Trophoblast cell (in vitro differentiated cells and primary cell): ENCODE measurements around the gene ADRB1. TPM values are rescaled to one million over a fixed set of nuclear protein-coding genes. Genes with fewer than 3 reads are reported as not detected.

ENCODE experiments used
- DNase-seq, 2 donors: peaks; one replicate each; pipeline ENCODE4 v3.0.0-alpha.2; 2016
- H2AFZ ChIP-seq: 2 replicates; pipeline ENCODE4 v1.6.1; 2013; ENCODE audit warnings: low read length, moderate library complexity, mild to moderate bottlenecking; ENCODE audit not compliant: insufficient read depth, poor library complexity
- H2AK5ac ChIP-seq: 2 replicates; pipeline ENCODE4 v1.6.1; 2013; ENCODE audit warnings: mild to moderate bottlenecking, low read length
- H2BK120ac ChIP-seq: 2 replicates; pipeline ENCODE4 v1.6.1; 2013; ENCODE audit warnings: low read length, mild to moderate bottlenecking, moderate library complexity; ENCODE audit not compliant: insufficient read depth, poor library complexity
- H2BK12ac ChIP-seq: 2 replicates; pipeline ENCODE4 v1.6.1; 2013; ENCODE audit warnings: mild to moderate bottlenecking, low read length, moderate library complexity
- H2BK5ac ChIP-seq: 2 replicates; pipeline ENCODE4 v1.6.1; 2013; ENCODE audit warnings: low read length, low read depth, moderate library complexity, mild to moderate bottlenecking; ENCODE audit not compliant: poor library complexity
- H3K14ac ChIP-seq: 2 replicates; pipeline ENCODE4 v1.6.1; 2013; ENCODE audit warnings: mild to moderate bottlenecking, low read length
- H3K18ac ChIP-seq: 2 replicates; pipeline ENCODE4 v1.6.1; 2013; ENCODE audit warnings: mild to moderate bottlenecking, low read length
- H3K23ac ChIP-seq: 2 replicates; pipeline ENCODE4 v1.6.1; 2013; ENCODE audit warnings: low read length
- H3K27ac ChIP-seq: 2 replicates; pipeline ENCODE4 v1.5.1; 2013; ENCODE audit warnings: low read depth, mild to moderate bottlenecking, inconsistent platforms, low read length, moderate library complexity
- H3K27me3 ChIP-seq: 2 replicates; pipeline ENCODE4 v1.6.1; 2013; ENCODE audit warnings: inconsistent platforms, mild to moderate bottlenecking, low read length, moderate library complexity; ENCODE audit not compliant: insufficient read depth
- H3K36me3 ChIP-seq, 2 experiments: 1 replicate in 1 of 2; 2 replicates in 1 of 2; pipeline ENCODE4 v1.6.1; 2013; ENCODE audit warnings: low read length in 2 of 2, mild to moderate bottlenecking in 2 of 2, moderate library complexity in 1 of 2; ENCODE audit not compliant: insufficient read depth in 2 of 2, control insufficient read depth in 1 of 2
- H3K4ac ChIP-seq: 2 replicates; pipeline ENCODE4 v1.6.1; 2013; ENCODE audit warnings: low read depth, mild to moderate bottlenecking, low read length, moderate library complexity
- H3K4me1 ChIP-seq, 2 experiments: 1 replicate in 1 of 2; 2 replicates in 1 of 2; pipeline ENCODE4 v1.6.1; 2013; ENCODE audit warnings: low read length in 2 of 2, mild to moderate bottlenecking in 2 of 2, moderate library complexity in 1 of 2; ENCODE audit not compliant: insufficient read depth in 2 of 2, control insufficient read depth in 1 of 2
- H3K4me2 ChIP-seq: 2 replicates; pipeline ENCODE4 v1.6.1; 2013; ENCODE audit warnings: inconsistent platforms, mild to moderate bottlenecking, low read length, moderate library complexity
- H3K4me3 ChIP-seq: 2 replicates; pipeline ENCODE4 v1.5.1; 2013; ENCODE audit warnings: mild to moderate bottlenecking, low read depth, low read length, inconsistent platforms
- H3K79me1 ChIP-seq: one replicate; pipeline ENCODE4 v1.6.1; 2013; ENCODE audit warnings: low read length
- H3K79me2 ChIP-seq: 2 replicates; pipeline ENCODE4 v1.6.1; 2013; ENCODE audit warnings: low read length, mild to moderate bottlenecking; ENCODE audit not compliant: control insufficient read depth, insufficient read depth, poor library complexity
- H3K9ac ChIP-seq: 2 replicates; pipeline ENCODE4 v1.6.1; 2013; ENCODE audit warnings: mild to moderate bottlenecking, low read length
- H3K9me3 ChIP-seq: 2 replicates; pipeline ENCODE4 v1.6.1; 2013; ENCODE audit warnings: low read depth, mild to moderate bottlenecking, control low read depth, inconsistent platforms, low read length; ENCODE audit not compliant: insufficient read depth
- H4K12ac ChIP-seq: 2 replicates; pipeline ENCODE4 v1.6.1; 2013; ENCODE audit warnings: low read depth, mild to moderate bottlenecking, low read length, moderate library complexity
- H4K8ac ChIP-seq: 2 replicates; pipeline ENCODE4 v1.6.1; 2013; ENCODE audit warnings: low read depth, mild to moderate bottlenecking, low read length, moderate library complexity
- H4K91ac ChIP-seq: one replicate; pipeline ENCODE4 v1.6.1; 2013; ENCODE audit warnings: low read depth, mild to moderate bottlenecking, low read length, moderate library complexity
- WGBS: extraction: QIAGEN DNeasy Blood & Tissue Kit; methylation state at CpG from one replicate; pipeline ENCODE4 v1.1.7; 2013; ENCODE audit warnings: missing lambda C conversion rate; ENCODE audit not compliant: insufficient read length, insufficient coverage; ENCODE audit errors: extremely low coverage; 5-methylcytosine and 5-hydroxymethylcytosine counted together
- polyA plus RNA-seq: library from polyadenylated mRNA; stranded (reverse); fragments of 200-250 nt; gene quantifications from 2 replicates; pipeline ENCODE4 v1.2.3, GENCODE V29; 2013

Gene ADRB1
- polyA plus RNA-seq = 0.15 and 0.17 TPM in 2 replicates

GRCh38 chr10:114043532-114044246, at the start of gene ADRB1:
ADRB1 (plus strand) TSS chr10:114043866; CDS start chr10:114044133, 267 bp downstream.
- Histone ChIP-seq H4K8ac (no peak within 1 kb of the TSS), H3K9me3 (peaks cover 8% of the 10 kb centered on the region), H3K4me2 (peak within 1 kb of the TSS; percentile 69), H4K12ac (no peak within 1 kb of the TSS), H3K36me3 (no peaks in the 10 kb centered on the region), H3K79me2 (no peaks in the 10 kb centered on the region), H3K4me1 (peaks cover 9 to 20% of the 10 kb centered on the region in 2 experiments), H2BK5ac (no peak within 1 kb of the TSS), H3K27me3 (peaks cover 44% of the 10 kb centered on the region), H2AK5ac (no peak within 1 kb of the TSS), H4K91ac (no peak within 1 kb of the TSS), H2BK12ac (no peak within 1 kb of the TSS), H3K79me1 (no peaks in the 10 kb centered on the region), H3K4ac (no peak within 1 kb of the TSS), H3K23ac (no peak within 1 kb of the TSS), H3K18ac (no peak within 1 kb of the TSS), H3K9ac (no peak within 1 kb of the TSS), H3K4me3 (peak within 1 kb of the TSS; percentile 56), H3K27ac (no peak within 1 kb of the TSS), H2BK120ac (no peak within 1 kb of the TSS), H3K14ac (no peak within 1 kb of the TSS), H2AFZ (no peak within 1 kb of the TSS)
- peak in 1 of 2 donors; percentile 46 for DNase-seq
- WGBS = no CpG with 5 or more reads among the region's 90 CpGs

- no peak overlapping the region for H3K23ac ChIP-seq
- no peak overlapping the region for H3K14ac ChIP-seq
- H4K8ac ChIP-seq = no peak overlapping the region
- H3K9ac ChIP-seq = no peak overlapping the region
- H3K4me1 ChIP-seq = no peaks in the 10 kb centered on the region
- no peaks in the 10 kb centered on the region for H3K79me2 ChIP-seq
- H3K4me2 ChIP-seq = no peak overlapping the region
- no peak overlapping the region for H2AFZ ChIP-seq
- H3K9me3 ChIP-seq = no peaks in the 10 kb centered on the region
- H3K27me3 ChIP-seq = no peaks in the 10 kb centered on the region
- no peak overlapping the region for H4K91ac ChIP-seq
- no peaks in the 10 kb centered on the region for H3K79me1 ChIP-seq
- H2AK5ac ChIP-seq = no peak overlapping the region
- no peak overlapping the region for H3K18ac ChIP-seq
- H3K4ac ChIP-seq = no peak overlapping the region
- H3K36me3 ChIP-seq = no peaks in the 10 kb centered on the region
- H3K4me3 ChIP-seq = no peak overlapping the region
- no peak overlapping the region for H2BK120ac ChIP-seq
- H2BK12ac ChIP-seq = no peak overlapping the region
- H4K12ac ChIP-seq = no peak overlapping the region
- WGBS = no CpG with 5 or more reads among the region's 2 CpGs
- DNase-seq = no peak
- no peak overlapping the region for H3K27ac ChIP-seq
- H2BK5ac ChIP-seq = no peak overlapping the region
Measured at GRCh38 chr10:113995201-113995600, 48.5 kb upstream of the ADRB1 start.

- H4K91ac ChIP-seq = no peak overlapping the region
- H3K27ac ChIP-seq = no peak overlapping the region
- H3K14ac ChIP-seq = no peak overlapping the region
- no peak overlapping the region for H3K23ac ChIP-seq
- H2BK120ac ChIP-seq = no peak overlapping the region
- H3K79me1 ChIP-seq = no peaks in the 10 kb centered on the region
- H3K4me2 ChIP-seq = no peak overlapping the region
- no peak overlapping the region for H3K9ac ChIP-seq
- no peak overlapping the region for H3K18ac ChIP-seq
- H2BK12ac ChIP-seq = no peak overlapping the region
- no peaks in the 10 kb centered on the region for H3K36me3 ChIP-seq
- no peak overlapping the region for H4K12ac ChIP-seq
- no peak for DNase-seq
- H3K4me3 ChIP-seq = no peak overlapping the region
- no peak overlapping the region for H2AK5ac ChIP-seq
- no peak overlapping the region for H2BK5ac ChIP-seq
- H3K27me3 ChIP-seq = no peaks in the 10 kb centered on the region
- H3K9me3 ChIP-seq = peaks cover 2% of the 10 kb centered on the region
- no peaks in the 10 kb centered on the region for H3K4me1 ChIP-seq
- H3K79me2 ChIP-seq = no peaks in the 10 kb centered on the region
- H4K8ac ChIP-seq = no peak overlapping the region
- WGBS = no CpG with 5 or more reads among the region's 8 CpGs
- no peak overlapping the region for H2AFZ ChIP-seq
- H3K4ac ChIP-seq = no peak overlapping the region
Measured at GRCh38 chr10:113997428-113997827, 46.2 kb upstream of the ADRB1 start.

- Histone ChIP-seq H2BK5ac (no peak overlapping the region), H3K4me1 (no peaks in the 10 kb centered on the region), H3K79me1 (no peaks in the 10 kb centered on the region), H3K27ac (no peak overlapping the region), H3K4ac (no peak overlapping the region), H3K27me3 (no peaks in the 10 kb centered on the region), H2AK5ac (no peak overlapping the region), H3K4me2 (no peak overlapping the region), H3K18ac (no peak overlapping the region), H2BK120ac (no peak overlapping the region), H3K4me3 (no peak overlapping the region), H3K9ac (no peak overlapping the region), H4K12ac (no peak overlapping the region), H3K9me3 (peaks cover 2% of the 10 kb centered on the region), H4K91ac (no peak overlapping the region), H3K23ac (no peak overlapping the region), H2AFZ (no peak overlapping the region), H3K79me2 (no peaks in the 10 kb centered on the region), H2BK12ac (no peak overlapping the region), H3K36me3 (no peaks in the 10 kb centered on the region), H4K8ac (no peak overlapping the region), H3K14ac (no peak overlapping the region)
- WGBS = no CpG with 5 or more reads among the region's 5 CpGs
- DNase-seq = no peak
Measured at GRCh38 chr10:113999531-113999930, 44.1 kb upstream of the ADRB1 start.
